GM21786 (cell line): ENCODE results near the gene KRTAP12-2.
"Not testable (repeated sequence)": the region's sequence is repeated elsewhere in the genome, so short reads cannot be mapped to it uniquely, and the experiment has no call there.

Source experiments
- ATAC-seq: cut with Tn5 transposase; IDR thresholded peaks from one replicate; pipeline ENCODE4 v1.9.1; 2021; ENCODE audit not compliant: unreplicated experiment

KRTAP12-2 gene

DNA sequence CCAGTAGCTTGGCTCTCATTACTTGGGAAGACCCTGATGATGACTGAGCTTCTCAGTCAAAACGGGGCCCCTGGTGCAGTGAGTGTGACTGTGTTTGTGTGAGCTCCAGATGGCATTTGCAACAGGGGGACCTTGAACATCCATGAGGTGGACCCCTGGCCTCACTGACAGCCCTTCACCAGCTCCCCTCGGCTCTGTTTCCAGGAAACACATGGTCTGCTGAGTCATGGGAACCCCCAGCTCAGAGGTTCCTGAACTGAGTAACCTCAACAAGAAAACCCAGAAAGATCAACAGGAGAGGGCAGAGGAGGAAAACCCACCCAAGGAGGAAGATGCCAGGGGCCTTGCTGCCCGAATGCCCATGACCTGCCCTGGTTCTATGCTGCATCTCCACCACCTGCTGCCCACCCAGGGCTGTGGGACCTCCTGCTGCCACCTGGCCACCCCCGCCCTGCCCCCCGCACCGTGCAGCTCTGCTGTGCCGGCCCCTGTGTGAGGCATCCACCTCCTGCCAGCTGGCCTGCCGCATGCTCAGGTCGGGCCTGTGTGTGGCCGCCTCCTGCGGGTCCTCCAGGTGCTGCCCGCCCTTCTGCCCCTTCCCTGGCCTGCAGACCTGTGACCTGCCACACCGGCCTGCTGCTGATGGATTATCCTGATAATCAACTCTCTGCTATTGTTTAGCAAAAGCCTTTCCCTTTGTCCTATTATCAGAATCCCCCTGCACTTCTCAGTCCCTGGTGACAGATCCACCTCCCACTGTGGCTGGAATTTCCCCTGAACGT, 19.5 kb upstream of the KRTAP12-2 start:
- no peak for ATAC-seq

DNA sequence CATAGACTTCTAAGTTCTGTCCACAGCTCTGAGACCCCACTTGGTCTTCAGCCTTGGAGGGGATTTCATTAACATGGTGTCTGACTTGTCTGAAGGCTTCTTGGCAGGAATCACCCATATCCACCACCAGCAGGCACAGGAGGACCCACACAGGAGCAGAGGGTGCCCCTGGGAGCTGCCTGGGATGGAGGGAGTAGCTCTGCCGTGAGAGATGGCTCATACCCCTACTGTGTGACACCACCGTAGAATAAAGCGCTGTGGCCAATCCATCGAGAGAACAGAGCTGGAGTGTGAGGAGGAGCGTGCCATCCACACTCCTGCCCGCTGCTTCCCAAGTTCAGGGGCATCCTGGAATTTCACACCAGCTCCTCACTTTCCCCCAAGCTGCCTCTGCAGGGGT, 18.3 kb upstream of the KRTAP12-2 start:
- not testable (repeated sequence) for ATAC-seq

DNA sequence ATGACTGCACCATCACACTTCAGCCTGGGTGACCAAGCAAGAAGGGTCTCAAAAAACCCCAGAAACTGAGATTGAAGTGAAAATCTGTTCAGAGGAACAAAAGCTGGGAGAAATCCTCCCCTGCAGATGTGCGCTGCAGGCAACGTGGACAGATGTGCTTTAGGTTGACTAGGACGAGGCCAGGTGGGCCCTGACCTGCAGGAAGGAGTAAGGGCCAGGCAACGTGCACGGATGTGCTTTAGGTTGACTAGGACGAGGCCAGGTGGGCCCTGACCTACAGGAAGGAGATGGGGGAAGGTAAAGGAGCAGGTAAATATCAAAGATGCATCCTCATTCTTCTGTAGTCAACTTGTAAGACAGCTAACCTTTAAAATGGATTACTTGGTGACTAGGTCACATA, 17.8 kb upstream of the KRTAP12-2 start:
- no peak for ATAC-seq

DNA sequence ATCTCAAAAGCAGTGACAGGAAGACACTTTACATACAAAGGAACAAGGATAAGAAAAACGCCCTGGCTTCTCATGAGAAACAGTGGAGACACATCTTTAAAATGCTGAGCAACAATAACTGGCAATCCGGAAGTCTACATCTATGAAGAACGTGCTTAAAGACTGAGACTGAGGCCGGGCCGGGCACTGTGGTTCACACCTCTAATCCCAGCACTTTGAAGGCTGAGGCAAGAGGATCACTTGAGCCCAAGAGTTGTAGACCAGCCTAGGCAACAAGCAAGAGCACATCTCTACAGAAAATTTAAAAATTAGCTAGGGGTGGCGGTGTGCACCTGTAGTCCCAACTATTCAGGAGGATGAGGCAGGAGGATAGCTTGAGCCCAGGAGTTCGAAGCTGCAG, 17.4 kb upstream of the KRTAP12-2 start:
- ATAC-seq = no peak

DNA sequence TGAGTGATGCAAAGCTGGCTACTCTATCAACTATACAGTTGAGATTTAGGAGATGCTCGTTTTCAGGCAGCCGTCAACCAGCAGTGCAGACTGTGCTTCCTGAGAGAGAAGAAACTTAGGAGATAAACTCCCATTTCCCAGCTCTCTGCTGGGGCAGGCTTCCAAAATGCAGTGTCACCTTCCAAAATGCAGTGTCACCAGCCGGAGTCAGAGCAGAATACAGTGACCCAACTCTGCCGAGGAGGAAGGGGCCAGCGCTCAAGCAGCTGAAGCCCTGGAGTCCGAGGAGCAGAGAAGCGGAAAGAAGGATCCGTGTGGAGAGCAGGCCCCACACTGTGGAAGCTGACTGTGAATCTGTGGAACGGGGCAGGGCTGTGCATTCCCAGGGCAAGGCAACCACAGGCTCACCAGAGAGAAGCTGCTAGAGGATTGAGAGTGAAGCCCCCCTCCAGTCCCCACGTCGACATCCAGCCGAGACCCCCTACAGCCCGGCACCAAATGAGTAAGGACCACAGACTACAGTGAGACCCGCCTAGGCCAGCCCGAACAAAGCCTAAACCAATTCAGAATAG, 15.9 kb upstream of the KRTAP12-2 start:
- ATAC-seq = no peak

DNA sequence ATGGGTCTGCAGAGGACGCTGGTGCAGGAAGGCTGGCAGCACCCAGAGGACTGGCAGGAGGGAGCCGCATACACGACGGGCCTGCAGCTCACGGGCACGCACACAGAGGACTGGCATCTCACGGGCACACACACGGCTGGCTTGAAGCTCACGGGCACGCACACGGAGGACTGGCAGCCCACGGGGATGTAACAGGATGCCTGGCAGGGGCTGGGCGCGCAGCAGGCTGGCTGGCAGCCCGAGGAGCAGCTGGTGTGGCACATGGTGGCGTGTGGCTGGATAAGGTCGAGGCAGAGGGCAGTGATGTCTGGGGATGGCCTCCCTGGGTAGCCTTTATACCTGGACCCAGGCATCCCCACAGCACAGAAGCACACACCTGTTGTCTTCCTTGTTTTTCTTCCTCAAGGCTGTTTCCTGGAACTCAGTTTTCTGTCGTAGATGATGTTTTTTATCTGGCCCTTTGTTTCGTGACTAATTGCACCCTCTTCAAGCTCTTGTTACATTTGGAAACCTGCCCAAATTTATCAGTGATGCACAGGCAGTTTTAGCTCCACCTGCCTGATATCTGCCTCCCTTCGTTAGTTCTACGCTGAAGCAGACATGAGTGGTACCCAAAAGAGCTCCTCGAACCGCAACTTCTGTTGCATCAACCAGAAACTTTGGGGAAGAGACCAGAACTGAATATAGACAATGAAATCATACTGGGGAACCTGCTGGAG, 15.3 kb upstream of the KRTAP12-2 start, which contains the start of gene KRTAP12-1:
TSS of gene KRTAP12-1 (minus strand) at position 303 of the 719 bp plus-strand sequence. CDS start at position 263, 40 bp downstream.
- ATAC-seq = no peak

DNA sequence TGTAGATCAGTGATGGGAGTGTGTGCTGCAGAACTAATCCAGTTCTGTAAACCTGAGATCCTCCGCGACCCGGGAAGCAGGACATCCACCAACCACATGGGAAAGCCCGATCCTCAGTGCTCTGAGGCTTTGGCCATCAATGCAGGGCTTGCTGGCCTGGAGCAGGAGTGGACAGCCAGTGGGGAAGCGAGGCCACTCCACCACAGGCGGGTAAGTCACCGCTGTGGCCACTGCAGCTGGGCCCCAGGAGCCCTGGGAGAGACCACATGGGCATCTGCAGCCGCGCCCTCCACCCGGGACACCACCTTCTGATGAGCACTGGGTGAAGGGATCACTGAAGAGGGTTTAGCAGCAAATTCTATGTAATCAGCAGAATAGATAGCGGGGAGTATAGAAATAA, 14.4 kb upstream of the KRTAP12-2 start:
- no peak for ATAC-seq

DNA sequence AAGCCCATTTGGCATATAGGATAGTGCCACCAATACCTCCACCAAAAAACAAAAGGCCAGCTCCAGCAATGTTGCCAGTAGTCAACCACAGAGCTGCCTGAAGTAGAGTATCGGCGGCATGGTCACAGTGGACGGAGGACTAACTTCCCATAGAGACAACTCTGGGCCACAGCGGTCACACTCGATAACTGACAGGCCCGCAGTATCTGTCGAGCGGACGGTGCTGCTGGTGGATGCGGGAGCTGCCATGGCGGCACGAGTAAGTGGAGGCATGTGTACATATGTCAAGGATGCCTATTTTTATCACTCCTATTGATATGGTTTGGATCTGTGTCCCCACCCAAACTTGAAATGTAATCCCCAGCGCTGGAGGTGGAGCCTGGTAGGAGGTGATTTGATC, 11.2 kb upstream of the KRTAP12-2 start:
- ATAC-seq = no peak

DNA sequence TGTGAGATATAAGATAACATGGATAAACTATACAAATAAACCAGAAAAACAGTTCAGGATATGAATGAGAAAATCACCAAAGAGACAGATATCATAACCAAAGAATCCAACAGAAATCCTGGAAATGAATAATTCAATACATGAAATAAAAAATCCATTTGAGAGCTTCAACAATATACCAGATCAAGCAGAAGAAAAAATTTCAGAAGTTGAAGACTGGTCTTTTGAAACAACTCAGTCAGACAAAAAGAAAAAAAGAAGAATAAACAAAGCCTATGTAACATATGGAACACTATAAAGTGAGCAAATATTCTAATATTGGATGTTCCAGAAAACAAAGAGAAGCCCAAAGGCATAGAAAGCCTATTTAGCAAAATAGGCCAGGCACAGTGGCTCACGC, 5.2 kb upstream of the KRTAP12-2 start:
- no peak for ATAC-seq

DNA sequence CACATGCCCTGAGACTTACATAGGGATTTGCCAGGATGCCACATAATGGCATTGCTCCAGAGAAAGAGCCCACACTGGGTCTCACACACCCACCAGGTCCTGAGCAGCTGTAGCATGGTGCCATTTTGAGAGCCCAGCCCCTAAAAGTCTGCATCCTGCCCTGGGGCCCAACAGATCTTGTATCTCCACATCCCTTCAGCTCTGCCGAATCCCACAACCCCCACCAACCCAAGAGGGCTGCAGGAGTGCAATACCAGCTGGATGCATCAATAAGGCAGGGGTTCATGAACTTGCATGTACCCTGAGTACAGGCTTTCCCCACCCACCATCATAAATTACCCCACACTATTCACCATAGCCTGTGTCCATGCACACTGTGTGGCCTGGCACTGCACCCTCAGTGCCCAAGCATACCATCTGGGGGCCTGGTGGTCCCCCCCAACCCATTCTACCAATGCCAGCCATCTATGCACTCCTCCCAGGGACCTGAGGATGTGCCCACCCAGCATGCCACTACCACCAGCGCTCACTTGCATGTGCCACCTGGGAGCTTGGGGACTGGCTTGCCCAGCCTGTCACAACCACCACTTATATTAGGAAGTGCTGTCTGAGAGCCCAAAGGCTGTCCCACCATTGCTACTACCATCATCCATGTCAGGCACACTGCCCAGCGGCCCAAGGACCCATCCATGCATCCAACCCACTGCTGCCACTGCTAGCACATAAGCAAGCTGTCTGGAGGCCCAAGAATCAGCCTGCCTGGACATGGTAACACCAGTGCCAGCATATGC, 4.1 kb upstream of the KRTAP12-2 start:
- no peak for ATAC-seq

DNA sequence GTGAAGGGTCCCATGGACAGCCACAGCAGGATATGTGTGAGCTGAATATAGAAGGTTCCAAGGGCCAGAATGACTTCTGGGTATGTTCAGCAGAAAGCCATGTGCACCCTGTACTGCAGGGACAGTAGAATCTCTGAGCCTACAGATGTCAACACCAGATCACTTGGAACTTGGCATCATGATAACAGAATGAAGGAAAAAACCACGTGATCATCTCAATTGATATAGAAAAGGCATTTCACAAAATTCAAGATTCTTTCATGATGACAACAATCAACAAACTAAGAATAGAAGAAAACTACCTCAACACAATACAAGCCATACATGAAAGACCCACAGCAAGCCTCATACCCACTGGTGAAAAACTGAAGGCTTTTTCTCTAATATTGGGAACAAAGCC, 885 bp upstream of the KRTAP12-2 start:
- ATAC-seq = no peak

DNA sequence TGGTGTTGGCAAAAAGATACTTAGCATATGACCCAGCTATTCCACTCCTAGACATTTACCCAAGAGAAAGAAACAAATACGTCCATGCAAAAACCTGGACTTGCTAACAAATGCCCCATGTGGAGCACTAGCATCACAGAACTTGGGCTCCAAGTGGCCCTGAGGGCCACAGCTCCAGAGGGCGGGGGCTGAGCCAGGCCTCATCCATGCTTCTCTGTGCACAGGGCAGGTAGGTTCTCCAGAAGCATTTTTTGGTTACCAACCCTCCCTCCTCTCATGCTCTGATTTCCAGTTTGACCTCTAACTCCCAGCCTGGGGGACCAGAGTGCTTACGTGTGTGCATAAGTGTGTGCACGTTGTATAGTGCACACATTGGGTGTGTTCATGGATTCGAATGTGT, 2.0 kb downstream of the KRTAP12-2 start:
- no peak for ATAC-seq

DNA sequence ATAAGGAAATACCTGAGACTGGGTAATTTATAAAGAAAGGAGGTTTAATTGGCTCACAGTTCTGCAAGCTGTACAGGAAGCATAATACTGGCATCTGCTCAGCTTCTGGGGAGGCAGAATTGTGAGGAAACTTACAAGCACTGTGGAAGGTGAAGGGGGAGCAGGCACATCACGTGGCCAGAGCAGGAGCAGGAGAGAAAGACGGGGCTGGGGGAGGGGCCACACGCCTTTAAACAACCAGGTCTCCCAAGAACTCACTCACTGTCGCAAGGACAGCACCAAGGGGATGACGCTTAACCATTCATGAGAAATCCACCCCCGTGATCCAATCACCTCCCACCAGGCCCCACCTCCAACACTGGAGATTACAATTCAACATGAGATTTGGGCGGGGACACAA, 5.2 kb downstream of the KRTAP12-2 start:
- ATAC-seq = not testable (repeated sequence)

DNA sequence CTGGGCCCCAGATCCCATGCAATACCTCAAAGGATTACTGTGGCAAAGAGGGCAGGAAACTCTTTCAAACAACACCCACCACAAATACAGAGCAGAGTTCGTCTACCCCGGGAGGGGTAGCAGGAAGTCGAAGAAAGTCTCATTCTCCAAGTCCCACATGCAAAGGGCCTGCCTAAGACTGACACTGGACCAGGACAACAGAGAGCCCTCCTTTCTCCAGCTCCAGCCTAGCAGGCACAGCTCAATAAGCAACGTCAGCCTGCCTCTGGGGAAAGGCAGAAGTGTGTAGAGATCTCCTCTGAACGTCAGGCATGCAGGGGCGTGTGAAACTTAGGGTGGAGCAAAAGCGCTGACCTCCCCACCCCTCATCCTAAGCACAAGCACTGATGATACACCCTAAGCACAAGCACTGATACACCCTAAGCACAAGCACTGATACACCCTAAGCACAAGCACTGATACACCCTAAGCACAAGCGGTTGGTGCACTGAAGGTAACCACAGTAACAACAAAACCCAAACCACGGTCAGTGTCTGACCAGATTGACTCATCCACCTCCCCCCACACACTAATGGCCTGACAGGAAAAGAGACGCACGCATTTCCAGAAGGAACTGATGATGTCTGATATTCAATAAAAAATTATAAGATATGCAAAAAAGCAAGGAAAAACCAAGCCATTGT, 7.7 kb downstream of the KRTAP12-2 start:
- ATAC-seq = no peak

DNA sequence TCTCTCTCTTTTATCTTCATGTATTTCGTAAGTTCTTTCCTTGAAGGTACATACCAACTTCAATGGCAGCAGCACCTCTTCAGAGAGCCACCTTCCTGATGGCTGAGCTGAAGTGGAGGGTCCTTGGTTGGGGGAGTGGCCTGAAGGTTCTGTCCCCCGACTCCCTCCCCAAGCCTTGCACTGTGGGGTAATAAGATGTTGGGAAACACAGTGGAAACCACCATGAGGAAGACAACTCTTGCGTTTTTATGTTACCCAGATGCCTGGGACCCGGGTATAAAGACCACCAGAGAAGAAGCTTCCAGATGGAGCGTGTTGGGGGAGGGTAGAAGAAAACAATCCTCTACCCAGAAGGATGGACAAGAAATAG, 8.2 kb downstream of the KRTAP12-2 start:
- no peak for ATAC-seq

DNA sequence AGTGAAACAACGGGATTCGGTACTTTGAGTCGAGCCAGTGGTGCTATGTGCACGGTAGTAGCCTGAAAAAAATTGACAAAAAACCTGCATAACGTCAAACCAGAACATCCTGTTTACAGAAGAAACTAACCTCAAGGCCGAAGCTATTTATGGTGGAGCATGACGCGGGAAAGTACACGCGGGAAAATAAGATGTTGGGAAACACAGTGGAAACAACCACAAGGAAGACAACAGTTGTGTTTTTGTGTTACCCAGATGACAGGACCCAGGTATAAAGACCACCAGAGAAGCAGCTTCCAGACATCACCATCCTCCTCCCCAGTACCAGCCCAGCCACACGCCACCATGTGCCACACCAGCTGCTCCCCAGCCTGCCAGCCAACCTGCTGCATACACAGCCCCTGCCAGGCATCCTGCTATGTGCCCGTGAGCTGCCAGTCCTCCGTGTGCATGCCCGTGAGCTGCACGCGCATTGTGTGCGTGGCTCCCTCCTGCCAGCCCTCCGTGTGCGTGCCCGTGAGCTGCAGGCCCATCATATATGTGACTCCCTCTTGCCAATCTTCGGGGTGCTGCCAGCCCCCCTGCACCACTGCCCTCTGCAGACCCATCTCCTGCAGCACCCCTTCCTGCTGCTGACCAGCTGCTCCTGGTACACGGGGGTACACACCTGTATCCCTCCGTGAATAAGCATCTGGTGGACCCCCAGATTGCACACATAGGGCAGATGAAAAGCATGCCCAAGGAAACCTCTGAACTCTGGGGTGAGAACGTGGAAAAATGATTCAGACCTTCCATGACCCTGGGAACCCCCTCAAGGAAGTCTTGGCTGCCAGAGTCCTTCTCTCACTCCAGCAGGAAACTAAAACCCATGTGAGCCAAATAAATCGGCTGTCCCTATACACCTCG, 8.8 kb downstream of the KRTAP12-2 start, which contains the start of gene KRTAP12-3:
TSS of gene KRTAP12-3 (plus strand) at position 298 of the 906 bp plus-strand sequence. CDS start at position 346, 48 bp downstream.
- no peak for ATAC-seq

DNA sequence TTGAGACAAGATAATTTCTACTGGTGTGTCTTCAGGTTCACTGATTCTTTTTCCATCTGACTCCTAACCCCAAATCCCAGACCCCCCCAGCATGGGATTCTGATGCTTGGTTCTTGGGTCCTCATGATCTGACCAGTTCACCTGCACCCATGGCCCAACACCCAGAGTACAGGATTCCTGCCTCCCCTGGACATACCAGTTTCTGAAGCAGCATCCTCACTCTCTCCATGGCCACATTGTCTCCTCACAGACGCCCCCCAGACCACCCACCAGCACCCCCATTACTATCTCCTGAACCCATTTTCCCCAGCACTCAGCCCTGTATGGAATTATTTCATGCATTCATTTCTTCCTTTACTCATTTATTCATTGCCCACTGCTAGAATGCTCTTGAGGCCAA, 9.9 kb downstream of the KRTAP12-2 start:
- no peak for ATAC-seq

DNA sequence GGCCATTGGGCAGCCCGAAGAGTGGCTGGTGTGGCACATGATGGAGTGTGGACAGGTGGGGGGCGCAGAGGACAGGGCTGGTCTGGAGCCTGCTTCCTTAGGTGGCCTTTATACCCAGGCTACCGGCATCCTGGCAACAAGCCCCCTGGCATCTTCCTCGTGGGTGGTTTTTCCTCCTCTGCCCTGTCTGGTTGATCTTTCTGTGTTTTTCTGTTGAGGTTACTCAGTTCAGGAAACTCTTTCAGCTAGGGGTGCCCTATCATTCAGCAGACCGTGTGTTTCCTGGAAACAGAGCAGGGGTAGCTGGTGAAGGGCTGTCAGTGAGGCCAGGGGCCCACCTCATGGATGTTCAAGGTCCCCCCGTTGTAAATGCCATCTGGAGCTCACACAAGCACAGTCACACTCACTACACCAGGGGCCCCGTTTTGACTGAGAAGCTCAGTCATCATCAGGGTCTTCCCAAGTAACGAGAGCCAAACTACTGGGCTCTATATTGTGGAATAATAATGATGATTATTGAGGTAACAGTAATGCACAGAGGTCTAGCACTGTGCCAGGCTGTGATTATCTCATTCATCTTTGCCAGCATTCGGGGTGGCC, 12.1 kb downstream of the KRTAP12-2 start, which contains the start of gene KRTAP12-4:
TSS of gene KRTAP12-4 (minus strand) at position 84 of the 600 bp plus-strand sequence. CDS start at position 39, 45 bp downstream.
- ATAC-seq = no peak
